ENCODE results near the gene CD40.

DNA sequence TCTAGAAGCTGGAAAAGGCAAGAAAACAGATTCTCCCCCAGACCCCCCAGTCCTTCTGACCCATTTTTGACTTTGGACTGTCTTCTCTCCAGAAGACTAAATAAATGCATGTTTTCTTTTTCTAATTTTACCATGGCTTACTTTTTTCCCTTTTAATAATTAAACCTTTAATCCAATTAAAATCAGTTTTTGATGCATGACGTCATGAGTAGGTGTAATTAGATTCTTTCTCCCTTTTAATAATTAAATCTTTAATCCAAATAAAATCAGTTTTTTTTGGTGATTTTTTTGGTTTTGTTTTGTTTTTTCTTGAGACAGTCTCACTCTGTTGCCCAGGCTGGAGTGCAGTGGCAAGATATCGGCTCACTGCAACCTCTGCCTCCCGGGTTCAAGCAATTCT is 15.2 kb upstream of the CD40 start:
- TF ChIP-seq, protein P1, sequence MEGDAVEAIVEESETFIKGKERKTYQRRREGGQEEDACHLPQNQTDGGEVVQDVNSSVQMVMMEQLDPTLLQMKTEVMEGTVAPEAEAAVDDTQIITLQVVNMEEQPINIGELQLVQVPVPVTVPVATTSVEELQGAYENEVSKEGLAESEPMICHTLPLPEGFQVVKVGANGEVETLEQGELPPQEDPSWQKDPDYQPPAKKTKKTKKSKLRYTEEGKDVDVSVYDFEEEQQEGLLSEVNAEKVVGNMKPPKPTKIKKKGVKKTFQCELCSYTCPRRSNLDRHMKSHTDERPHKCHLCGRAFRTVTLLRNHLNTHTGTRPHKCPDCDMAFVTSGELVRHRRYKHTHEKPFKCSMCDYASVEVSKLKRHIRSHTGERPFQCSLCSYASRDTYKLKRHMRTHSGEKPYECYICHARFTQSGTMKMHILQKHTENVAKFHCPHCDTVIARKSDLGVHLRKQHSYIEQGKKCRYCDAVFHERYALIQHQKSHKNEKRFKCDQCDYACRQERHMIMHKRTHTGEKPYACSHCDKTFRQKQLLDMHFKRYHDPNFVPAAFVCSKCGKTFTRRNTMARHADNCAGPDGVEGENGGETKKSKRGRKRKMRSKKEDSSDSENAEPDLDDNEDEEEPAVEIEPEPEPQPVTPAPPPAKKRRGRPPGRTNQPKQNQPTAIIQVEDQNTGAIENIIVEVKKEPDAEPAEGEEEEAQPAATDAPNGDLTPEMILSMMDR (conservative IDR thresholded peaks at IDR 0.05; ENCODE audit: low read length) = no peak
- TF ChIP-seq EZH2phosphoT487 (IDR thresholded peaks at IDR 0.05; ENCODE audit: borderline replicate concordance, low read depth, low read length) = no peak
